GM10847 (cell line): ENCODE measurements around the gene NAPB.

Experiments used
- POLR2A ChIP-seq: IDR thresholded peaks from 2 replicates; pipeline ENCODE4 v1.6.1; 2011; ENCODE audit not compliant: insufficient read length; ENCODE audit errors: extremely low read depth

The NAPB gene

DNA sequence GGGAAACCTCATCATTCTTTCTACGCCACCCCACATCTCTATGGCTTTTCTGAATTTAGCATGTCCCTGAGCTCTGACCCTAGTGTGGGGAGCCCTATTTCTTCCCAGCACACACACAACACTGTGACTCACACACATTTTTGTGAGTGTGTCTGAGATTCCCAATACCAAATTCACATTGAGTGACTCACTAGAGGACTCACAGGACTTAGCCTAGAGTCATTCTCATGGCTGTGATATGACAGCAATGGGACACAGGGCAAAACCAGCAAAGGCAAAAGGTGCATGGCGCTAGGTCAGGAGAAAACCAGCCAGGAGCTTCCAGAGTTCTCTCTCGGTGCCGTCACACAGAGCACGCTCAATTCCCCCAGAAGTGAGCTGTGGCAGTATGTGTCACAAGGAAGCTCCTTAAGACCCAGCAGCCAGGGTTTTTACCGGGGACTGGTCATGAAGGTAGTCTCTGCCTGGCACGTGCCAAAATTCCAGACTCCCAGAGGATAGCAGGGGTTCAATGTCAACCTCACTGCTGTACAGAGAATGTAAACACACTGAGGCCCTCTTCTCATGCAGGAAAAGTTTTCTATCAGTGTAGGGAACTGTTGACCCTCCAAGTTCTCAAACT, 24.4 kb upstream of the NAPB start:
- no peak for TF ChIP-seq POLR2A

DNA sequence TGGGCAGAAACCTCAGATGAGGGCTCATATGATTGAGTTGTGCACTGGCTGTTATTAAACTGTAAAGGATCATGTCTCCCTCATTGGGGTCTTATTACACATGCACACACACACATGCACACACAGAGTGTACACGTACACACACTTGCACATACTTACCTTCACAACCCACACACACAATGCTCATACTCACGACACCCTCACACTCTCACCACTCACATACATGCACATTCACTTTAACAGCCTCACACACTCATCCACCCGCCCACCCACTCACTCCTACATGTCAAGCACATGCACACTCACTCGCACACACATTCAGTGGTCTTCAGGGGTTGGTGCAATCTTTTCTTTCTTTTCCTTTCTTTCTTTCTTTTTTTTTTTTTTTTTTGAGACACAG, 23.6 kb upstream of the NAPB start:
- TF ChIP-seq POLR2A: no peak

DNA sequence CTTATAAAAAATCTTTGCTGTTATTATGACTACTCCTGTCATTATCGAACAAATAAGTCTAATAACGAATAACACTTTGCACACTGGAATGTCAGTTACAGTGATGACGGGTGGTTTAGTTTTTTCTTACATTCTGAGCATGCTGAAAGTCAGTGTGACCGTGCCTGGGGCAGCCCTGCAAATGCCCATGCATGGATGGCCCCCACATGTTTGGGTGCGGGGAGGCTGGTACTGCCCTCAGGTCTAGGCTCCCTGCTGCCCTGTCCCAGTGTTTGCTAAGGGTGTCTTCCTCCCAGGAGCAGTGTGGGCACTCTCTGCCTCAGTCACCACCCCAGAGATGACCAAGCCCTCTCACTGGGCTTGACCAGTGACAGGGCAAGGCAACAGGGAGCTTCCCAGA, 21.1 kb upstream of the NAPB start:
- TF ChIP-seq POLR2A: no peak

DNA sequence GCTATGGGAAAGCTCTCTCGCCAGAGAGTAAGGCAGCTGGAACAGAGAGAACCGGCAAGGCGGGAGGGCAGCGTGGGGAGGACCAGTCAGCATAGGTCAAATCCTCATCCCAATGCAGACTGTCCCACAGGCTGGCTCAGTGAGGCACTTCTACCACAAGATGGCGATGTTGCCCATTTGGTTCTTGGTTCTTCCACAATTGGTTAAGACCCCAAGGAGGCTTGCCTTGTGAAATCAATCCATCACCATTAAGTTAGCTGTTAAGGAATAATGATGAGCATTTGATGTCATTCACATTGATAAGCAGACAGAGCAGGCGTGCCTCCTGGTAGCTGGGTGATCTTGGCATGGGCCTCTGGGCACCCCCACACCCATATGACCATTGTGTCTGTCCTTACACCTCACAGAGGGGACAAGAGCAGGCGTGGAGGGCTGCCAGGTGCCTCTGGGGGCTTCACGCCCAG, 20.6 kb upstream of the NAPB start:
- no peak for TF ChIP-seq POLR2A

DNA sequence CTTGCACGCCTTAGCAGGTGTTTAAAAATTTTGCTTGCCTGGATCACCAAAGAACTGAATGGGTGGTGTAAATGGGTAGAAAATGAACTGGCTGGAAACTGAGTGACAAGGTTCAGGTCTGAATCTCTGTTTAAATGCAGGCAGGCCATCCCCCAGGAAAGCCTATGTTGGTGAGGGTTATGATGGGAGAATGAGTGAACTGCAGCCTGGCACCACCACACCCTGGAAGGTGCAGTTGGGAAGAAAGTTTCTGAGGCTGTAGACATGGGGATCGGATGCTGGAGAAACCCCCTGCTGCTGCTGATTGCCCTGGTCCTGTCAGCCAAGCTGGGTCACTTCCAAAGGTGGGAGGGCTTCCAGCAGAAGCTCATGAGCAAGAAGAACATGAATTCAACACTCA, 18.7 kb upstream of the NAPB start:
- TF ChIP-seq POLR2A: no peak

GRCh38 chr20:23438661-23439060, 17.4 kb upstream of the NAPB start:
- no peak for TF ChIP-seq POLR2A

GRCh38 chr20:23437126-23437899, 16.0 kb upstream of the NAPB start:
- no peak for TF ChIP-seq POLR2A

DNA sequence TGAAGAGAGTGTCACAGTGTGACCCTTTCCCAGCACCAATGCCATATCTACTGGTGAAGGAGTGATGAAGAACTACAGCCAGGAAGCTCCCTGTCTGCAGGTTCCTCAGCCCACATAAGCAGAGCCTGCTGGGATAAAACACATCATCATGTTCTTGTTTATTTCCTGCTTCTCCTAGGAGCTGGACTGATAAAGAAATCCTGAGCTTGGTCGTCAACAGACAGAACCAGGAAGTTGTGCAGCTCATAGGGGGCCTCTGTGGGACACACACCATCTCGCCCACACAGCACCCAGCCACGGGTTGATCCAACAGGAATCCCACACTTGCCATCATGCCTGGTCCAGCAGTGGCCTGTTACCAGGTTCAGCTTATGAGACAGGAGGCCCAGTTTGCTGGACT, 15.4 kb upstream of the NAPB start:
- TF ChIP-seq POLR2A: no peak

DNA sequence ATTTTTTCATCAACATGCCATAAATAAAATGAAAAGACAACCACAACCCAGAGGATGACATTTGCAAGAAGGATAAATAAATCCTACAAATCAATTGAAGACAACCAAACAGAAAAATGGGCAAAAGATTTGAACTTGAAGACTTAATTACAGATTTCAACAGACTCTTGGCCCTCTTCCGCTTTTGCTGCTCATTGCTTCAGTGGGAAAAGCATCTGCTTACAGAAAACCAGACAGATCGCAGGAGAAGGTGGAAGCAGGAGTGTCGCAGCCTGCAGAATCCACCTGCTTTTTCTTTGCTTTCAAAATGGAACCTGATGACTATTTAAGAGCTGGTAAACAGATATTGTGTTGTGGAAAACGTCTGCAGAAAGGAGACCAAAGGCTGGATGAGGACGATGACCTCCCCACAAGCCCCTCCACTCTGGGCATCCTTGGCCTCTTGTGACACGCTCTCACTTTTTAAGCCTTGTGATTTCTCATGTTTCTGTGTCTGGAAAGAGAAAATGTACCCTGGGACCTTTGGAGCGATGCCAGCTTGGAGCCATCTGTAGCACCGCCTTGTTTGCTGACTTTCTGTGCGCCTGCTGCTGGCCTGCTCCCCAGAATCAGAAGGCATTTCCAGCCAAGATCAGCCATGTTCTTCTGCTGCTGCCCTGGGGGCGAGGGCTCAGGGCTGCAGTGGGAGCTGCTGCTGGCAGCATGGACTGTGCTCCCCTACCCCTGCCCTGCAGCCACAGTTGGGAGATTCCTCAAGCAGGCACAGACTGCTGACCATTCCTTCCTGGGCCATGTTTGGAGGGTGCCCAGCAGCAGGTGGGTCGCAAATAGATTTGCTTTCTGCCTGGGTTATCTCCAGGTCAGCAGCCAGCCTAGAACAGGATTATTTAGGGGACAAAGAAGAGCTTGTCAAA, 14.6 kb upstream of the NAPB start:
- no peak for TF ChIP-seq POLR2A

DNA sequence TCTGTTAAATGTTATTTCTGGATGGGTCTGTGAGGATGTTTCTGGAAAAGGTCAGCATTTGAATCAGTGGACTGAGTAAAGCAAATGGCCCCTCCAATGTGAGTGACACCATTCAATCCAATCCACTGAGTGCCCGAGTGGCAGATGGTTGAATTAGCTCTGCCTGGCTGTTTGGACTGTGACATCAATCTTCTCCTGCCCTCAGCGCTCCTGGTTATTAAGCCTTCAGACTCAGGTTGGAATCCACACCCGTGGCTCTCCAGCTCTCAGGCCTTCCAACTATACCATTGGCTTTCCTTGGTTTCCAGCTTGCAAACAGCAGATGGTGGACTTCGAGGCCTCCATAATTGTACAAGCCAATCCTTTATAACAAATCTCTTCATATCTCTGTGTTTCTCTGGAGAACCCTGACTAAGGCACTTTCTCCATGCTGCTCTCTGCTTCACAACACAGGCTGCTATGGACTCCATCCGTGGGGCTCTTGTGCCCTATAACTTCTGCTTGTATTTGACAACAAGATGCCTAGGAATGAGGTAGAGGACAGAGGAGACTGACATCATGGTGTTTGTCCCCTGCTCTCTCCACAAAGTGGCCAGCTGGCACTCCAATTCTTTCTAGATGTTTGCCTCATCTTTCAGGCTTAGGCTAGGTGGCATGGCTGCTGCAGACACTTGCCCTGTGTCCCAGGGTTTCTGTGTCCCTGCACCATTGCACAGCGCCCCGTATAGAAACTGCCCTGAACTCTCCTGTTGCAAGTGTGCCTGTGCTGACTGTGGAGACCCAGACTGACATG, 13.4 kb upstream of the NAPB start:
- no peak for TF ChIP-seq POLR2A

DNA sequence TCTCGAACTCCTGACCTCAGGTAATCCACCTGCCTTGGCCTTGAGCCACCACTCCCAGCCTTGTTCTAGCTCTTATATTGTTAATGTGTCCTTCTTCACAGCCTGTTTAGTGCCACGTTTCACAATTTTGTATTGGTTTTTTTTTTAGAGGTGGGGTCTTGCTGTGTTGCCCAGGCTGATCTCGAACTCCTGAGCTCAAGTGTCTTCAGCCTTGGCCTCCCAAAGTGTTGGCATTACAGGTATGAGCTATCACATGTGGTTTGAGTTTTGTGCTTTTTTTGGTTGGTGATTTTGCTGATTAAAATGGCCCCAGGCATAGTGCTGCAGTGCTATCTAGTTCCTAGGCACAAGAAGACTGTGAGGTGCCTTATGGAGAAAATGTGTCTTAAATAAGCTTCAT, 12.3 kb upstream of the NAPB start:
- TF ChIP-seq POLR2A: no peak

- TF ChIP-seq POLR2A: no peak
These were observed 3.8 kb upstream of the NAPB start for GRCh38 chr20:23425129-23425528.

GRCh38 chr20:23419995-23420901, 1.0 kb downstream of the NAPB start:
- TF ChIP-seq POLR2A: no peak

DNA sequence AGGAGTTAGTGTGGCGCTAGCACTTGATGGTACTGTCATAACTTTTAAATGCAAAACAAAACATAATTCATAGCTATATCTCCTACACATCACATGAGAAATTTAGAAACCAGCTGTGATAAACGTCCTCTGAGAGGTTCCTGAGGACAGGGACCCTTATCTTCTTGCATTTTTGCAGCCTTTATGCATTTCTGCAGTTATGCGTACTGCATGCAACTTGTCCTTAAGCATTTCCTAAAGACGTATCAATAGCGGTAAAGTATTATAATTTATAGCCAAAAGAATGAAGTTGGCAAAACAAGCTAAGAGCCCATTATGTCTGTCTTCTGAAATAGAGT, 1.7 kb downstream of the NAPB start:
- TF ChIP-seq POLR2A: no peak
